Activated CD4-positive, alpha-beta T cell treated with anti-CD3 and anti-CD28 coated beads, Interleukin-2, amount 50 U/mL, for 1 hour (primary cell): Measurements from ENCODE around the gene UBALD2.
"Not testable (repeated sequence)": the region's sequence is repeated elsewhere in the genome, so short reads cannot be mapped to it uniquely, and the experiment has no call there.

Source experiments
- DNase-seq: peaks from one replicate; pipeline ENCODE4 v3.0.0-alpha.2; 2020

The UBALD2 gene

GRCh38 chr17:76246080-76247066 lies 18.8 kb upstream of the UBALD2 start:
- DNase-seq, result peak; percentile 31

GRCh38 chr17:76247304-76247703 lies 17.8 kb upstream of the UBALD2 start:
- no peak for DNase-seq

- DNase-seq, result no peak
These were observed 16.9 kb upstream of the UBALD2 start for GRCh38 chr17:76248013-76248782.

- DNase-seq, result no peak
These were observed 15.0 kb upstream of the UBALD2 start for GRCh38 chr17:76250141-76250540.

- DNase-seq, result no peak
These were observed 13.6 kb upstream of the UBALD2 start for GRCh38 chr17:76251478-76252039.

GRCh38 chr17:76252040-76252954 lies 12.9 kb upstream of the UBALD2 start:
- DNase-seq, result no peak

- DNase-seq, result not testable (repeated sequence)
These were observed 12.0 kb upstream of the UBALD2 start for GRCh38 chr17:76252967-76253766.

- DNase-seq, result no peak
These were observed 11.3 kb upstream of the UBALD2 start for GRCh38 chr17:76253841-76254240.

GRCh38 chr17:76254275-76254674 lies 10.9 kb upstream of the UBALD2 start:
- no peak for DNase-seq

GRCh38 chr17:76255801-76256429 lies 9.2 kb upstream of the UBALD2 start:
- DNase-seq, result no peak

GRCh38 chr17:76256430-76257050 lies 8.6 kb upstream of the UBALD2 start:
- DNase-seq, result not testable (repeated sequence)

GRCh38 chr17:76260220-76260619 lies 4.9 kb upstream of the UBALD2 start:
- no peak for DNase-seq

GRCh38 chr17:76260669-76261068 lies 4.5 kb upstream of the UBALD2 start:
- no peak for DNase-seq

GRCh38 chr17:76261421-76262215 lies 3.5 kb upstream of the UBALD2 start:
- no peak for DNase-seq

GRCh38 chr17:76262732-76263344 lies 2.3 kb upstream of the UBALD2 start:
- DNase-seq, result no peak

GRCh38 chr17:76263896-76264295 lies 1.3 kb upstream of the UBALD2 start:
- DNase-seq, result no peak

GRCh38 chr17:76264425-76264754 lies 758 bp upstream of the UBALD2 start:
- no peak for DNase-seq

- DNase-seq, result peak; percentile 57
These were observed 586 bp downstream of the UBALD2 start for GRCh38 chr17:76265624-76266243.
